Astrocyte of the spinal cord (primary cell): ENCODE data around the gene UNK.
"Not testable (repeated sequence)": the region's sequence is repeated elsewhere in the genome, so short reads cannot be mapped to it uniquely, and the experiment has no call there.

ENCODE experiments used
- DNase-seq: peaks from one replicate; pipeline ENCODE4 v3.0.0; 2011; ENCODE audit warnings: low read depth, low spot score
- H3K4me3 ChIP-seq: 2 replicates; pipeline ENCODE4 v1.5.1; 2011; ENCODE audit warnings: low read depth, mild to moderate bottlenecking, low read length, moderate library complexity
- in situ Hi-C: cut with HindIII; loops from 2 replicates; pipeline ENCODE4 v1.10.0; 2017; ENCODE audit warnings: low sequenced_read_pairs
- TF ChIP-seq, protein P1 (sequence below): IDR thresholded peaks from 2 replicates; pipeline ENCODE4 v1.5.1; 2012; ENCODE audit warnings: low read depth, mild to moderate bottlenecking, low read length, inconsistent platforms

UNK gene

DNA sequence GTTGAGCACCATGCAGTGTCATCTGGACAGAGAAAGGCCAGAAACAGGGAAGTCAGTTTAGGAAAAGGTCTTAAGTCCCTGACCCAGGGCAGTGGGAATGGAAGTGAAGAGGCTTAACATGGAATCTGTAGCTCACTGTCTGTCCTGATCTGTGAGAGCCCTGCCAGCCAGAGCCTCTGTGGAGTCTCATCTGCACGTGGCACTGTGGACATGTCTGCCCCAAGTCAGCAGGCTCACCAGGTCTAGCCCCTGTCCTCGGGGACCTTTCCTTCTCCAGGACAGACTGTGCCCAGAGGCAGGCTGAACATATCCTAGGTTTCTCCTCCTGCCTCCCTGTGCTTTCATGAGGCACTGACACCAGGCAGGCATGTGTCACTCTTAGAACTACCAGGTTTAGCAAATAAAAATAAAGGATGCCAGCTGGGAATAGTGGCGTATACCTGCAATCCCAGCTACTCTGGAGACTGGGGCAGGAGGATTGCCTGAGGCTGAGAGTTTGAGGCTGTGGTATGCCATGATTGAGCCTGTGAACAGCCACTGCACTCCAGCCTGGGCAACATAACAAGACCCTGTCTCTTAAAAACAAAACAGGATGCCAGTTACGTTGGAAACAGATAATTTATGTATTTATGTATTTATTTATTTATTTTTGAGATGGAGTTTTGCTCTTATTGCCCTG, 22.4 kb downstream of the UNK start:
- H3K4me3 ChIP-seq = no peak overlapping the region
- in situ Hi-C loops = no loop called here
- DNase-seq = no peak
- TF ChIP-seq, protein P1, sequence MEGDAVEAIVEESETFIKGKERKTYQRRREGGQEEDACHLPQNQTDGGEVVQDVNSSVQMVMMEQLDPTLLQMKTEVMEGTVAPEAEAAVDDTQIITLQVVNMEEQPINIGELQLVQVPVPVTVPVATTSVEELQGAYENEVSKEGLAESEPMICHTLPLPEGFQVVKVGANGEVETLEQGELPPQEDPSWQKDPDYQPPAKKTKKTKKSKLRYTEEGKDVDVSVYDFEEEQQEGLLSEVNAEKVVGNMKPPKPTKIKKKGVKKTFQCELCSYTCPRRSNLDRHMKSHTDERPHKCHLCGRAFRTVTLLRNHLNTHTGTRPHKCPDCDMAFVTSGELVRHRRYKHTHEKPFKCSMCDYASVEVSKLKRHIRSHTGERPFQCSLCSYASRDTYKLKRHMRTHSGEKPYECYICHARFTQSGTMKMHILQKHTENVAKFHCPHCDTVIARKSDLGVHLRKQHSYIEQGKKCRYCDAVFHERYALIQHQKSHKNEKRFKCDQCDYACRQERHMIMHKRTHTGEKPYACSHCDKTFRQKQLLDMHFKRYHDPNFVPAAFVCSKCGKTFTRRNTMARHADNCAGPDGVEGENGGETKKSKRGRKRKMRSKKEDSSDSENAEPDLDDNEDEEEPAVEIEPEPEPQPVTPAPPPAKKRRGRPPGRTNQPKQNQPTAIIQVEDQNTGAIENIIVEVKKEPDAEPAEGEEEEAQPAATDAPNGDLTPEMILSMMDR = no peak

DNA sequence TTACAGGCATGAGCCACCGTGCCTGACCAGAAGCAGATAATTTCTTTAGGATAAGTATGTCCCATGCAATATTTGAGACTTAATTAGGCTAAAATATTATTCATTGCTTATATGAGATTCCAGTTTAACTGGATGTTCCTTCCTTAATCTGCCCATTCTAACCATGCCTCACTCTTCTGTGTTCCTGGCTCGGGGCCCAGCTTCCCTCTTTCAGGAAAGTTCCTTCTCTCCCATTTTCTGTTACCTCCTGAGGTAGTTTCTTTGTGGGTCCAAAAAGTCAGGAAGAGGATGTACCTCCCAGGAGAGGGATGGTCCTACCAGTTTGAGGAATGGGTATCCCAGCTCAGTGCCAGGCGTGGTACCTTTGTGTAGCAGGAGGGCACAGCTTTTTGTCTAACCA, 23.3 kb downstream of the UNK start:
- DNase-seq = no peak
- TF ChIP-seq, protein P1 = no peak
- no peak overlapping the region for H3K4me3 ChIP-seq
- in situ Hi-C loops = no loop called here

DNA sequence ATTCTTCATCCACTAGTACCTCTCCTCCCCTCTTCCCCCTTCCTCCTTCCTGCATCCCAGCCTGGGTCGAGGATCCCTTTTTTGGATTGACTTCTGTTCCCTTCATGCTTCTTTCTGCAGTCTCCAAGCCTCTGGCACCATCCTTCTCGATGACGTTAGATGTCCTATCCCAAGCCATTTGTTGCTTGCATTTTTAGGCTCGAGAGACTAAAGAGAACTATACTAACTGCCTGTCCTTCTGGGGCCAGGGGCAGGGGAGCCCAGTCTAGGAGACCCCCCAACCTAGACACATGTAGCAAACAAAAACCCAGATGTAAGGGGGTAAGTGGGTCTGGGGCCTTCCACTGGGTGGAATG, 23.9 kb downstream of the UNK start:
- TF ChIP-seq, protein P1 = no peak
- in situ Hi-C loops = no loop called here
- no peak for DNase-seq
- no peak overlapping the region for H3K4me3 ChIP-seq

DNA sequence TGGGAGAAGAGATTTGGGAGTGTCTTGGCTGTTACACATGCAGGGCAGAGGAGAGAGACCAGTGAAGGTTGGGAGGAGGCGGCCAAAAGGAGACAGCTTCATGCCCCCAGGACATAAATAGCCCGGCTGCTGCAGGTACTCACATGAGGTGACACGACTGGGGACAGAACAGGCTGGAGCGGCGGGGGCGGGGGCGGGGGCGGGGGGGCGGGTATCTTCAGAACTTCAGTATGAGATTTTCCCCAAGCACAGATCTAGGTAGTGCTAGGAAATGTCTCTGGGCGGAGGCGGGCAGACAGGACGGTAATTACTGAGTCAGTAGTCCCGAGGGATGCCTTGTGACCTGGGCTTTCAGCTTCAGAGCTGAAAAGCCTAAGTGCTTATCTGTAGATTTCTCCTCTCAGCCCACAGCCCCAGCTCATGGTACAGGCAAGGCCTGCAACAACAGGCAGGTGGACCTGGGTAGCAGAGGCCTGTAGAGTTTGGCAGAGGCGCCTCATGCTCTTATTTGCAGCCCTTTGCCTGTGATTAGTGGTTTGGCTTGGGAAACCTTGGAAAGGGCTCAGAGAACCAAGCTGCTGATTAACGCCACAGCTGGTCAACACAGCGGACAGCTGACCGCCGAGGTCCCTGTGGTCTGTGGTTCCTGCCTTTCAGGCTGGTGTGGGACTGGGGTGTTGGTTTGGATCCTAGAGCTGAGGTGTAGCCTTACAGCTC, 24.5 kb downstream of the UNK start:
- TF ChIP-seq, protein P1 = no peak
- no peak overlapping the region for H3K4me3 ChIP-seq
- DNase-seq = peak; percentile 81
- in situ Hi-C loops = no loop called here

DNA sequence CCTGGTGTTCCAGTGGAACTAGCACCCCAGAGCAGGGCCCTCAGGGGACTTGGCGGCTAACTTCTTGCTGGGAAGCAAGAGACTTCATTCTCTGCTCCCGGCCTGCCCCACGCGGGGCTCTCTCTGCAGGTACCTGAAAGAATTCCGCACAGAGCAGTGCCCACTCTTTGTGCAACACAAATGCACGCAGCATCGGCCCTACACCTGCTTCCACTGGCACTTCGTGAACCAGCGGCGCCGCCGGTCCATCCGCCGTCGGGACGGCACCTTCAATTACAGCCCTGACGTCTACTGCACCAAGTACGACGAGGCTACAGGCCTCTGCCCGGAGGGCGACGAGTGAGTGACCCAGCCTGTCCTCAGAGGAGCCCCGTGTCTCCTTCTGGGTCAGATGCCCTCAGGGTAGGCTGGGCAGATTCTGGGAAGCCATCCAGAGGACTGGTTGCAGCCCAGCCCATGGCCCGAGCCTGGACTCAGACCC, 25.1 kb downstream of the UNK start:
- TF ChIP-seq, protein P1 = no peak
- in situ Hi-C loops = no loop called here
- no peak overlapping the region for H3K4me3 ChIP-seq
- DNase-seq = no peak

DNA sequence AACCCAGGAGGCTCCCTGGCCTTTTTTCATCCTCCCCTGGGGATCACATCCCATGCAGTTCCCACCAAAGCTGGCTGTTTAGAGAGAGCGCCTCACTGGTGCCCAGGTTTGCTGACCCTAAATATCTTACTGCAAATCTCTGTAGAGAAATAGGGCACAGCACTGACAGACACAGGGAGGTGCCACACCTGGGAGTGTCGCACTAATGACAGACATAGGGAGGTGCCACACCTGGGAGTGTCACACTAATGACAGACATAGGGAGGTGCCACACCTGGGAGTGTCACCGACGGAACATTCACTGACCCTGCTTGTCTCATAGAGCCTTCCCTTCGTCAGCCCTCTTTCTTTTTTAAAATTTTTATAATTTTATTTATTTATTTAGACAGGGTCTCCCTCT, 25.6 kb downstream of the UNK start:
- no peak overlapping the region for H3K4me3 ChIP-seq

DNA sequence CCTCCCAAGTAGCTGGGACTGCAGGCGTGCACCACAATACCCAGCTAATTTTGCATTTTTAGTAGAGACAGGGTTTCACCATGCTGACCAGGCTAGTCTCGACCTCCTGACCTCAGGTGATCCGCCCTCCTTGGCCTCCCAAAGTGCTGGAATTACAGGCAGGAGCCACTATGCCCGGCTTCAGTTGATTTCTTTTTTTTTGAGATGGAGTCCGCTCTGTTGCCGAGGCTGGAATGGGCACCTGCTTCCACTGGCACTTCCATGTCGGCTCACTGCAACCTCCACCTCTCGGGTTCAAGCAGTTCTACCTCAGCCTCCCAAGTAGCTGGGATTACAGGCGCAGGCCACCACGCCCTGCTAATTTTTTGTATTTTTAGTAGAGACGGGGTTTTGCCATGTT, 26.1 kb downstream of the UNK start:
- H3K4me3 ChIP-seq, in situ Hi-C loops: not testable (repeated sequence)

More for the DNA sequence above, 25.6 kb downstream of the UNK start:
- no peak for DNase-seq
- in situ Hi-C loops = no loop called here
- TF ChIP-seq, protein P1 = no peak

More for the DNA sequence above, 26.1 kb downstream of the UNK start:
- not testable (repeated sequence) for DNase-seq
